K562 (cell line): Measurements from ENCODE around the gene FNBP1. TPM values are rescaled to one million over a fixed set of nuclear protein-coding genes. Genes with fewer than 3 reads are reported as not detected.
A peak's percentile ranks its signal among the peaks of the same experiment; 100 is the strongest.

ENCODE experiments used
- AFF4 ChIP-seq: sonication (generic); formaldehyde crosslinking; IDR thresholded peaks from 2 replicates; pipeline ENCODE4 v1.8.0; 2023; ENCODE audit warnings: mild to moderate bottlenecking, missing genetic modification reagents
- CC2D1A ChIP-seq: fragments of 450-650 bp; IDR thresholded peaks from 2 replicates; pipeline ENCODE4 v1.6.1; 2017; ENCODE audit warnings: mild to moderate bottlenecking
- CHAMP1 ChIP-seq: fragments of 450-650 bp; IDR thresholded peaks from 2 replicates; pipeline ENCODE4 v1.6.1; 2016; ENCODE audit warnings: mild to moderate bottlenecking
- CREB1 ChIP-seq, 2 experiments: sonication (generic) in 1 of 2; formaldehyde crosslinking in 1 of 2; IDR thresholded peaks; 2 replicates each; pipeline versions ENCODE4 v1.6.1 to v1.8.0; 2012 to 2022; ENCODE audit warnings: inconsistent platforms in 1 of 2, mild to moderate bottlenecking in 1 of 2, missing genetic modification reagents in 1 of 2, moderate library complexity in 1 of 2
- DDX20 ChIP-seq: fragments of 450-650 bp; IDR thresholded peaks from 2 replicates; pipeline ENCODE4 v1.6.1; 2016; ENCODE audit warnings: missing genetic modification characterization, low read depth, mild to moderate bottlenecking, missing compliant biosample characterization, moderate library complexity
- DMBX1 ChIP-seq: fragments of 250-450 bp; sonication (Bioruptor Pico); IDR thresholded peaks from 2 replicates; pipeline ENCODE4 v1.8.0; 2022; ENCODE audit warnings: inconsistent platforms, mild to moderate bottlenecking, moderate library complexity, borderline replicate concordance
- EHMT2 ChIP-seq: fragments of 450-650 bp; IDR thresholded peaks from 2 replicates; pipeline ENCODE4 v1.6.1; 2018; ENCODE audit warnings: antibody characterized with exemption
- HCFC1 ChIP-seq: IDR thresholded peaks from 2 replicates; pipeline ENCODE4 v1.6.1; 2012; ENCODE audit warnings: low read depth, low read length, improper control_type of control experiment
- KAT7 ChIP-seq: sonication (generic); formaldehyde crosslinking; IDR thresholded peaks from 2 replicates; pipeline ENCODE4 v1.8.0; 2022; ENCODE audit warnings: missing genetic modification reagents, mild to moderate bottlenecking, borderline replicate concordance
- MCM7 ChIP-seq, 2 experiments: fragments of 450-650 bp; IDR thresholded peaks; 2 replicates each; pipeline ENCODE4 v1.6.1; 2016 to 2018
- NFIX ChIP-seq: fragments of 250-450 bp; sonication (Bioruptor Pico); IDR thresholded peaks from 2 replicates; pipeline ENCODE4 v1.4.0; 2020; ENCODE audit warnings: low read depth, mild to moderate bottlenecking, moderate library complexity
- PATZ1 ChIP-seq: fragments of 250-450 bp; sonication (Bioruptor Pico); IDR thresholded peaks from 2 replicates; pipeline ENCODE4 v1.5.0; 2020; ENCODE audit warnings: mild to moderate bottlenecking, borderline replicate concordance
- POLR2A ChIP-seq: fragments of 450-650 bp; conservative IDR thresholded peaks from 2 replicates; pipeline ENCODE4 v1.6.1; 2016
- PREB ChIP-seq: sonication (generic); formaldehyde crosslinking; IDR thresholded peaks from 2 replicates; pipeline ENCODE4 v1.8.1; 2023; ENCODE audit warnings: mild to moderate bottlenecking, missing genetic modification reagents
- RBM22 ChIP-seq: fragments of 200-400 bp; formaldehyde crosslinking; IDR thresholded peaks from 2 replicates; pipeline ENCODE4 v1.6.1; 2018; ENCODE audit warnings: low read length, low read depth; ENCODE audit not compliant: poor library complexity, severe bottlenecking
- ZNF311 ChIP-seq: fragments of 250-450 bp; sonication (Bioruptor Pico); IDR thresholded peaks from 2 replicates; pipeline ENCODE4 v1.4.0; 2020; ENCODE audit warnings: mild to moderate bottlenecking, moderate library complexity
- ZNF436 ChIP-seq: fragments of 250-450, 450-650 bp; sonication (Bioruptor Pico); formaldehyde crosslinking; IDR thresholded peaks from 2 replicates; pipeline ENCODE4 v1.7.0; 2020; ENCODE audit warnings: mild to moderate bottlenecking
- ZNF655 ChIP-seq: fragments of 250-450 bp; sonication (Bioruptor Pico); IDR thresholded peaks from 2 replicates; pipeline ENCODE4 v1.5.0; 2021
- ZNF696 ChIP-seq: fragments of 250-450 bp; sonication (Bioruptor Pico); conservative IDR thresholded peaks from 2 replicates; pipeline ENCODE4 v1.4.0; 2020; ENCODE audit warnings: mild to moderate bottlenecking, moderate library complexity
- polyA plus RNA-seq, 8 experiments: library from polyadenylated mRNA; depleted of rRNA in 4 of 8; stranded (reverse) in 5 of 8; unstranded in 3 of 8; fragments of >200 nt; fragmentation: Nextera tagmentation in 2 of 8; fragmentation: Illumina TruSeq in 1 of 8; extraction: Ambion mirVana in 2 of 8; extraction: Trizol in 1 of 8; gene quantifications; 2 replicates each; pipeline versions ENCODE4 v1.2.1 to v1.2.3, GENCODE V29; 2011 to 2014; ENCODE audit warnings: inconsistent platforms in 1 of 8, missing spikeins in 1 of 8
- total RNA-seq, 7 experiments: library from RNA; depleted of rRNA in 6 of 7; stranded (reverse); fragments of >200 nt in 6 of 7; fragmentation: Illumina TruSeq in 2 of 7; extraction: Trizol in 2 of 7; gene quantifications; 2 replicates each; pipeline versions ENCODE4 v1.2.1 to v1.2.3, GENCODE V29; 2011 to 2021; ENCODE audit warnings: low replicate concordance in 1 of 7

The FNBP1 gene
- total and polyA plus RNA-seq, 9 of the 15 experiments (the other 6 are each of a cell fraction or from before 2014, with no cell fraction given) = 1.8 to 14.9 (median 7.6) TPM

GRCh38 chr9:129861447-129861827 lies 181.6 kb downstream of the FNBP1 start (continued):
- TF ChIP-seq PATZ1 (CRISPR knock-in tag) (no peak), RBM22 (no peak), POLR2A (no peak), KAT7 (no peak), DDX20 (tag) (no peak), ZNF311 (no peak), HCFC1 (0 out of 2 replicates have a peak, but pooled peaks have one; percentile 11), ZNF696 (no peak), AFF4 (CRISPR knock-in tag) (no peak), DMBX1 (CRISPR knock-in tag) (peak; percentile 77; the same call in 1 of the 2 replicates), CHAMP1 (no peak), NFIX (CRISPR knock-in tag) (no peak), CC2D1A (no peak), MCM7 (IDR thresholded peaks at IDR 0.05) (no peak), CREB1 (IDR thresholded peaks at IDR 0.05) (0 out of 2 replicates have a peak, but pooled peaks have one; percentile 10), CREB1 (CRISPR knock-in tag; IDR thresholded peaks at IDR 0.05) (no peak), PREB (CRISPR knock-in tag) (no peak), EHMT2 (no peak), ZNF436 (CRISPR knock-in tag) (no peak), ZNF655 (CRISPR knock-in tag) (no peak)
